Parathyroid adenoma (tissue), 2 donors: Measurements from ENCODE around the gene SLC17A7.

Experiments used
- H2AFZ ChIP-seq: fragments of 300-600 bp; sonication (generic); one replicate; pipeline ENCODE4 v1.7.0; 2017; ENCODE audit warnings: antibody characterized with exemption, mild to moderate bottlenecking
- H3K27ac ChIP-seq: fragments of 300-600 bp; sonication (generic); one replicate; pipeline ENCODE4 v1.7.0; 2017
- H3K27me3 ChIP-seq: fragments of 300-600 bp; sonication (generic); one replicate; pipeline ENCODE4 v1.7.0; 2017; ENCODE audit warnings: low read length; ENCODE audit not compliant: control insufficient read depth, insufficient read depth
- H3K36me3 ChIP-seq: fragments of 300-600 bp; sonication (generic); one replicate; pipeline ENCODE4 v1.7.0; 2017; ENCODE audit warnings: low read length; ENCODE audit not compliant: control insufficient read depth, insufficient read depth
- H3K4me1 ChIP-seq: fragments of 300-600 bp; sonication (generic); one replicate; pipeline ENCODE4 v1.7.0; 2017; ENCODE audit warnings: control low read depth
- H3K4me2 ChIP-seq: fragments of 300-600 bp; sonication (generic); one replicate; pipeline ENCODE4 v1.7.0; 2017; ENCODE audit warnings: low read length
- H3K4me3 ChIP-seq: fragments of 300-600 bp; sonication (generic); one replicate; pipeline ENCODE4 v1.7.0; 2017; ENCODE audit warnings: low read depth, low read length
- H3K79me2 ChIP-seq: fragments of 300-600 bp; sonication (generic); one replicate; pipeline ENCODE4 v1.7.0; 2017; ENCODE audit warnings: control low read depth
- H3K9ac ChIP-seq: fragments of 300-600 bp; sonication (generic); one replicate; pipeline ENCODE4 v1.7.0; 2017; ENCODE audit warnings: mild to moderate bottlenecking
- H3K9me3 ChIP-seq: fragments of 300-600 bp; sonication (generic); one replicate; pipeline ENCODE4 v1.7.0; 2017; ENCODE audit warnings: low read length; ENCODE audit not compliant: control insufficient read depth
- TF ChIP-seq, protein P1 (sequence below): fragments of 300-600 bp; sonication (generic); IDR thresholded peaks from one replicate; pipeline ENCODE4 v1.7.0; 2017; ENCODE audit warnings: antibody characterized with exemption, mild to moderate bottlenecking
- donor health status: primary hyperparathyroidism.

Gene SLC17A7

DNA sequence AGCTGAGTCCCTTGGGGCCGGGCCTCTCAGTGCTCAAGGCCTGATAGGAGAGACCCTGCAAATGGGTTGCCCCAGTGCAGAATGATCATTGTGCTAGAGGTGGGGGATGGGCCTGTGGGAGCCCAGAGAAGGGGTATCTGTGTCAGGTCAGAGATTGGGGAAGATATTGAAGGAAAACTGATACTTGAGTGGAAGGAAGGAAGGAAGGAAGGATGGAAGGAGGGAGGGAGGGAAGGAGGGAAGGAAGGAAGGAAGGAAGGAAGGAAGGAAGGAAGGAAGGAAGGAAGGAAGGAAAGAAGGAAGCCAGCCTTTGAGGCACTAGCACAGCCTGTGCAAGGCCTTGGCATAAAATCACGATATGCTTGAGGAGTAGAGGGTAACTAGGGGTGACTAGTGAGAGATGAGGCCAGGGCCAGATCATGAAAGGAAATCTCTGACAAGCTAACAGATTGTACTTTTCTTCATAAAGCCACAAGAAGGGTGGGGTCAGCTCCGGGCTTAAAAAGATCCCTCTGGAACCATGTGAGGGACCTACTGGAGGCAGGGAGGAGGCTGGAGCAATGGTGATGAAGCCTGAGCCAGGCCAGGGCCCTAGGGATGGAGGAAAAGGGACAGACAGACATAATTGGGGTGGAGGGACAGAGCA is 29.5 kb downstream of the SLC17A7 start:
- H3K27me3 ChIP-seq = no peaks in the 10 kb centered on the region
- H3K9me3 ChIP-seq = no peaks in the 10 kb centered on the region
- no peak overlapping the region for H3K4me3 ChIP-seq
- TF ChIP-seq, protein P1, sequence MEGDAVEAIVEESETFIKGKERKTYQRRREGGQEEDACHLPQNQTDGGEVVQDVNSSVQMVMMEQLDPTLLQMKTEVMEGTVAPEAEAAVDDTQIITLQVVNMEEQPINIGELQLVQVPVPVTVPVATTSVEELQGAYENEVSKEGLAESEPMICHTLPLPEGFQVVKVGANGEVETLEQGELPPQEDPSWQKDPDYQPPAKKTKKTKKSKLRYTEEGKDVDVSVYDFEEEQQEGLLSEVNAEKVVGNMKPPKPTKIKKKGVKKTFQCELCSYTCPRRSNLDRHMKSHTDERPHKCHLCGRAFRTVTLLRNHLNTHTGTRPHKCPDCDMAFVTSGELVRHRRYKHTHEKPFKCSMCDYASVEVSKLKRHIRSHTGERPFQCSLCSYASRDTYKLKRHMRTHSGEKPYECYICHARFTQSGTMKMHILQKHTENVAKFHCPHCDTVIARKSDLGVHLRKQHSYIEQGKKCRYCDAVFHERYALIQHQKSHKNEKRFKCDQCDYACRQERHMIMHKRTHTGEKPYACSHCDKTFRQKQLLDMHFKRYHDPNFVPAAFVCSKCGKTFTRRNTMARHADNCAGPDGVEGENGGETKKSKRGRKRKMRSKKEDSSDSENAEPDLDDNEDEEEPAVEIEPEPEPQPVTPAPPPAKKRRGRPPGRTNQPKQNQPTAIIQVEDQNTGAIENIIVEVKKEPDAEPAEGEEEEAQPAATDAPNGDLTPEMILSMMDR = no peak
- H3K4me2 ChIP-seq = no peak overlapping the region
- no peak overlapping the region for H3K9ac ChIP-seq
- peak overlapping the region; percentile 17 for H2AFZ ChIP-seq
- no peaks in the 10 kb centered on the region for H3K4me1 ChIP-seq
- H3K36me3 ChIP-seq = no peaks in the 10 kb centered on the region
- no peaks in the 10 kb centered on the region for H3K79me2 ChIP-seq
- no peak overlapping the region for H3K27ac ChIP-seq

- Histone ChIP-seq H3K4me2 (no peak overlapping the region), H3K9me3 (no peaks in the 10 kb centered on the region), H2AFZ (no peak overlapping the region), H3K9ac (no peak overlapping the region), H3K4me3 (no peak overlapping the region), H3K36me3 (no peaks in the 10 kb centered on the region), H3K27ac (no peak overlapping the region), H3K27me3 (no peaks in the 10 kb centered on the region), H3K4me1 (no peaks in the 10 kb centered on the region), H3K79me2 (no peaks in the 10 kb centered on the region)
- TF ChIP-seq, protein P1 = no peak
Measured at GRCh38 chr19:49409441-49410029, 31.8 kb downstream of the SLC17A7 start.

DNA sequence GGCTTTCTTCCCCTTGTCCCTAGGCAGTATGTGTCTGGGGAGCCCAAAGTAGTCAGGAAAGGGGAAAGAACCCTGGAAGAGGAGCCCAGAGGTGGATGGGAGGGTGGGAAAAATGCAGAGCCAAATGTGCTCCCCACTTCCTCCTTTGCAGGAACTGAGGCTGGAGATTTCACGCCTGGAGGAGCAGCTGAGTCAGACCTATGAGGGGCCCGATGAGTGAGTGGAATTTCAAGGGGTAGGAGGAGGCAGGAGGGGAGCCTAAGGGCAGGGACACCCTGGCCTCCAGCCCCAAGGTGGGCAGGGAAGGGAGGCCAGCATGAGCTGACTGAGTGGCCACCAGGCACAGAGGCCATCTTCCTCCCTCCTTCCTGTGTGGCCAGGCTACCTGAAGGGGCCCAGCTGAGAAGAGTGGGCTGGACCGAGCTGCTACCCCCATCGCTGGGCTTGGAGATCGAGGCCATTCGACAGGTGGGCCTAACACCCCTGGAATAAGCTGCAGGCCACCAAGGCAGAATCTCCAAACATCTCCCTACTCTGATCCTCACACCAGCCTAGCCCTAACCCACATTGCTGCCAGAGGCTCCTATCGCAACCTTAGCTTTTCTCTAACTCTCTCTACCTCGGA is 32.4 kb downstream of the SLC17A7 start:
- no peaks in the 10 kb centered on the region for H3K79me2 ChIP-seq
- H3K4me1 ChIP-seq = peaks cover 2% of the 10 kb centered on the region
- TF ChIP-seq, protein P1 = no peak
- H3K9me3 ChIP-seq = no peaks in the 10 kb centered on the region
- no peaks in the 10 kb centered on the region for H3K36me3 ChIP-seq
- no peaks in the 10 kb centered on the region for H3K27me3 ChIP-seq
- H3K4me3 ChIP-seq = no peak overlapping the region
- no peak overlapping the region for H3K27ac ChIP-seq
- no peak overlapping the region for H2AFZ ChIP-seq
- no peak overlapping the region for H3K4me2 ChIP-seq
- H3K9ac ChIP-seq = no peak overlapping the region

DNA sequence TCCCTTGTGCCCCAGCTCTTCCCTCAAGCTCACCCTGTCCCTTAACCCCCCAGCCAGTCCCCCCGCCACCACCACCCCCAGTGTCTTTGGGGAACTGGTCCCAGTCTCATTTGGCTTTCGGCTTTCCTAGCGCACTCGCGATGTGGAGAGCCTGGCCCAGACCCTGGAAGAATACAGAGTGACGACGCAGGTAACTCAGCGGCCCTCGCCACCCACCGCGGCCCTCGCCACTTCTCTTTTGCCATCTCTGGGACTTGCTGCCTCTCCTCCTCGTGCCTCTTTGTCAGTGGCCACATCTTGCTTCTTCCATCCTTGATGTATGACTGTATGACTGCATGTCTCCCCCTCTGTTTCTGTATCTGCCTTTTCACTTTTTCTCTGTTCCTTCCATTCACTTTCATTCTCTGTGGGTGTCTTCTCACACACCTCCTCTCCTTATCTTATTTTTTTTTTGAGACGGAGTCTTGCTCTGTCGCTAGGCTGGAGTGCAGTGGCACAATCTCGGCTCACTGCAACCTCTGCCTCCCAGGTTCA is 33.8 kb downstream of the SLC17A7 start:
- Histone ChIP-seq H2AFZ (no peak overlapping the region), H3K4me1 (peaks cover 10% of the 10 kb centered on the region), H3K9me3 (no peaks in the 10 kb centered on the region), H3K36me3 (no peaks in the 10 kb centered on the region), H3K79me2 (no peaks in the 10 kb centered on the region), H3K27ac (no peak overlapping the region), H3K4me2 (no peak overlapping the region), H3K9ac (no peak overlapping the region), H3K4me3 (no peak overlapping the region), H3K27me3 (no peaks in the 10 kb centered on the region)
- TF ChIP-seq, protein P1 = no peak
